Esophagus muscularis mucosa (tissue), 4 donors: ENCODE data around the gene CMTR1. TPM values are rescaled to one million over a fixed set of nuclear protein-coding genes. Genes with fewer than 3 reads are reported as not detected.
"Not testable (repeated sequence)": the region's sequence is repeated elsewhere in the genome, so short reads cannot be mapped to it uniquely, and the experiment has no call there.

Experiments used
- DNase-seq: peaks from one replicate; pipeline ENCODE4 v3.0.0-alpha.2; 2017; ENCODE audit errors: extremely low spot score
- H3K27ac ChIP-seq, 4 donors: fragments of 200-600 bp; sonication (generic); replicated peaks in 1 of 4; 1 replicate in 3 of 4; 2 replicates in 1 of 4; pipeline ENCODE4 v1.5.1; 2016 to 2019; ENCODE audit warnings: mild to moderate bottlenecking in 1 of 4
- H3K27me3 ChIP-seq, 4 donors: fragments of 200-600 bp; sonication (generic); one replicate each; pipeline versions ENCODE4 v1.5.1 to v1.6.0; 2016 to 2019
- H3K36me3 ChIP-seq, 4 donors: fragments of 200-600 bp; sonication (generic); one replicate each; pipeline ENCODE4 v1.5.1; 2016 to 2019
- H3K4me1 ChIP-seq, 4 donors: fragments of 200-600 bp; sonication (generic); one replicate each; pipeline ENCODE4 v1.5.1; 2016 to 2019
- H3K4me3 ChIP-seq, 4 donors: fragments of 200-600 bp; sonication (generic); 1 replicate in 2 of 4; 2 replicates in 2 of 4; pipeline ENCODE4 v1.5.1; 2016 to 2019; ENCODE audit warnings: mild to moderate bottlenecking in 4 of 4, moderate library complexity in 1 of 4
- H3K9me3 ChIP-seq, 4 donors: fragments of 200-600 bp; sonication (generic); 1 replicate in 3 of 4; 2 replicates in 1 of 4; pipeline ENCODE4 v1.5.1; 2016 to 2019
- CTCF ChIP-seq, 3 experiments: fragments of 200-600 bp in 2 of 3; fragments of 450-650 bp in 1 of 3; sonication (generic) in 2 of 3; IDR thresholded peaks; one replicate each; pipeline ENCODE4 v1.5.1; 2017 to 2019; ENCODE audit warnings: antibody characterized with exemption in 3 of 3, mild to moderate bottlenecking in 2 of 3, moderate library complexity in 1 of 3
- EP300 ChIP-seq: sonication (generic); formaldehyde crosslinking; IDR thresholded peaks from one replicate; pipeline ENCODE4 v1.6.1; 2017; ENCODE audit warnings: antibody characterized with exemption
- POLR2A ChIP-seq: fragments of 450-650 bp; IDR thresholded peaks from one replicate; pipeline ENCODE4 v1.6.1; 2017; ENCODE audit warnings: antibody characterized with exemption, moderate library complexity, mild to moderate bottlenecking, low read depth
- POLR2AphosphoS5 ChIP-seq, 2 donors: sonication (generic); formaldehyde crosslinking; IDR thresholded peaks; one replicate each; pipeline ENCODE4 v1.6.1; 2017; ENCODE audit warnings: antibody characterized with exemption in 2 of 2
- WGBS: methylation state at CpG from one replicate; pipeline ENCODE4 v1.1.5; 2018; 5-methylcytosine and 5-hydroxymethylcytosine counted together
- intact Hi-C: fragments of 100-400 bp; cut with DNase I; formaldehyde crosslinking; loops from one replicate; pipeline ENCODE4 v1.15.1; 2023
- total RNA-seq, 4 donors: library from RNA; depleted of rRNA; stranded (reverse); fragments of >200 nt; gene quantifications; one replicate each; pipeline versions ENCODE4 v1.1.0 to v1.2.1, GENCODE V29; 2016

The CMTR1 gene
- total RNA-seq, 4 donors from 2014 or later = 32.3 to 44.5 (median 35.9) TPM

GRCh38 chr6:37399795-37400490, 33.1 kb upstream of the CMTR1 start:
- WGBS = 68% methylated on average over 4 of the region's 4 CpGs
- no peak for TF ChIP-seq CTCF (IDR thresholded peaks at IDR 0.05)
- no peak for TF ChIP-seq POLR2A
- no peak for TF ChIP-seq EP300
- TF ChIP-seq POLR2AphosphoS5 (IDR thresholded peaks at IDR 0.05) = no peak
- no peaks in the 10 kb centered on the region for H3K4me1 ChIP-seq
- DNase-seq = no peak
- intact Hi-C loops = no loop called here
- no peaks in the 10 kb centered on the region for H3K9me3 ChIP-seq
- H3K36me3 ChIP-seq = peaks cover 0 to 2% (median 0%) of the 10 kb centered on the region in 4 donors
- no peak overlapping the region for H3K4me3 ChIP-seq
- H3K27ac ChIP-seq = no peak overlapping the region
- no peaks in the 10 kb centered on the region for H3K27me3 ChIP-seq

GRCh38 chr6:37401658-37402057, 31.4 kb upstream of the CMTR1 start:
- H3K36me3 ChIP-seq, H3K4me1 ChIP-seq, H3K9me3 ChIP-seq, H3K27me3 ChIP-seq, DNase-seq, intact Hi-C loops, H3K27ac ChIP-seq, H3K4me3 ChIP-seq: not testable (repeated sequence)

- Histone ChIP-seq H3K36me3 (no peaks in the 10 kb centered on the region), H3K9me3 (no peaks in the 10 kb centered on the region), H3K4me3 (no peak overlapping the region), H3K4me1 (no peaks in the 10 kb centered on the region), H3K27ac (no peak overlapping the region), H3K27me3 (no peaks in the 10 kb centered on the region)
- intact Hi-C loops = no loop called here
- DNase-seq = no peak
- 69% methylated on average over 3 of the region's 3 CpGs for WGBS
- TF ChIP-seq POLR2A = no peak
- no peak for TF ChIP-seq POLR2AphosphoS5 (IDR thresholded peaks at IDR 0.05)
- TF ChIP-seq EP300 = no peak
- TF ChIP-seq CTCF (IDR thresholded peaks at IDR 0.05) = no peak
Measured at GRCh38 chr6:37406726-37407341, 26.2 kb upstream of the CMTR1 start.

GRCh38 chr6:37407948-37408347, 25.1 kb upstream of the CMTR1 start:
- TF ChIP-seq POLR2AphosphoS5 (IDR thresholded peaks at IDR 0.05) = no peak
- TF ChIP-seq CTCF (IDR thresholded peaks at IDR 0.05) = no peak
- no peak for DNase-seq
- Histone ChIP-seq H3K27me3 (no peaks in the 10 kb centered on the region), H3K27ac (no peak overlapping the region), H3K36me3 (no peaks in the 10 kb centered on the region), H3K4me1 (no peaks in the 10 kb centered on the region), H3K9me3 (no peaks in the 10 kb centered on the region), H3K4me3 (no peak overlapping the region)
- intact Hi-C loops = no loop called here
- WGBS = 73% methylated on average over 5 of the region's 5 CpGs

GRCh38 chr6:37409501-37409900, 23.5 kb upstream of the CMTR1 start:
- intact Hi-C loops = no loop called here
- no peaks in the 10 kb centered on the region for H3K36me3 ChIP-seq
- no peak overlapping the region for H3K27ac ChIP-seq
- H3K27me3 ChIP-seq = no peaks in the 10 kb centered on the region
- TF ChIP-seq CTCF (IDR thresholded peaks at IDR 0.05) (no peak), POLR2AphosphoS5 (IDR thresholded peaks at IDR 0.05) (no peak), POLR2A (no peak), EP300 (no peak)
- no peak overlapping the region for H3K4me3 ChIP-seq
- H3K4me1 ChIP-seq = no peaks in the 10 kb centered on the region
- no peaks in the 10 kb centered on the region for H3K9me3 ChIP-seq
- 95% methylated on average over 1 of the region's 1 CpG for WGBS
- DNase-seq = no peak
